Endothelial cell of umbilical vein (primary cell): ENCODE results near the gene YY1. TPM values are rescaled to one million over a fixed set of nuclear protein-coding genes. Genes with fewer than 3 reads are reported as not detected.

Experiments
- BruUV-seq: library from RNA; stranded (reverse); fragments of 400-500 nt; replicated peaks from 2 replicates; lab custom pipeline; 2021; lab: Mats Ljungman, UMichigan
- CTCF ChIA-PET: fragments of 300-600, 350-600 bp; sonication (Branson Sonifier 250); formaldehyde crosslinking; loops from one replicate; lab custom pipeline; 2021; ENCODE audit warnings: antibody characterized with exemption, inconsistent platforms; lab: Charles Lee
- POLR2A ChIA-PET: fragments of 300-600, 350-600 bp; sonication (Branson Sonifier 250); formaldehyde crosslinking; loops from one replicate; lab custom pipeline; 2021; ENCODE audit warnings: antibody characterized with exemption, inconsistent platforms; lab: Charles Lee
- DNase-seq: peaks from one replicate; pipeline ENCODE4 v3.0.0-alpha.2; 2011; ENCODE audit warnings: low read depth, low spot score
- FAIRE-seq: peaks from 2 replicates; lab custom pipeline; 2011; peaks lifted over from hg19 to GRCh38; lab: Jason Lieb, UNC
- H2AFZ ChIP-seq: 2 replicates; pipeline ENCODE4 v1.6.0; 2012; ENCODE audit warnings: low read depth, low read length, control low read depth, inconsistent platforms
- H3K27ac ChIP-seq: 2 replicates; pipeline ENCODE4 v1.5.1; 2011; ENCODE audit warnings: low read depth, mild to moderate bottlenecking, control low read depth, low read length, moderate library complexity; ENCODE audit not compliant: insufficient read depth
- H3K27me3 ChIP-seq, 2 experiments: 2 replicates each; pipeline versions ENCODE4 v1.6.0 to v1.6.1; 2011; ENCODE audit warnings: low read length in 2 of 2, mixed read lengths in 1 of 2; ENCODE audit not compliant: control insufficient read depth in 2 of 2, insufficient read depth in 2 of 2
- H3K36me3 ChIP-seq, 2 experiments: 2 replicates in 1 of 2; 3 replicates in 1 of 2; pipeline ENCODE4 v1.5.1; 2011; ENCODE audit warnings: low read length in 2 of 2, mild to moderate bottlenecking in 1 of 2, moderate library complexity in 1 of 2; ENCODE audit not compliant: control insufficient read depth in 2 of 2, insufficient read depth in 2 of 2; ENCODE audit errors: extremely low read depth in 1 of 2
- H3K4me1 ChIP-seq: 3 replicates; pipeline ENCODE4 v1.5.1; 2011; ENCODE audit warnings: mild to moderate bottlenecking, low read length; ENCODE audit not compliant: control insufficient read depth, insufficient read depth; ENCODE audit errors: extremely low read depth
- H3K4me2 ChIP-seq: 2 replicates; pipeline ENCODE4 v1.6.1; 2011; ENCODE audit warnings: low read length, control low read depth, mixed read lengths; ENCODE audit not compliant: insufficient read depth
- H3K4me3 ChIP-seq, 3 experiments: fragments of 200-600 bp in 1 of 3; sonication (generic), shearing (Covaris generic) in 1 of 3; replicated peaks in 1 of 3; 2 replicates each; pipeline ENCODE4 v1.5.1; 2011 to 2016; ENCODE audit warnings: control low read depth in 3 of 3, low read length in 3 of 3, mild to moderate bottlenecking in 2 of 3, inconsistent platforms in 1 of 3, low read depth in 1 of 3, moderate library complexity in 1 of 3; ENCODE audit not compliant: insufficient read depth in 1 of 3
- H3K79me2 ChIP-seq: 2 replicates; pipeline ENCODE4 v1.6.0; 2012; ENCODE audit warnings: low read length, inconsistent platforms; ENCODE audit not compliant: control insufficient read depth, insufficient read depth
- H3K9ac ChIP-seq: replicated peaks from 2 replicates; pipeline ENCODE3; 2011; ENCODE audit warnings: low read length, control low read depth; ENCODE audit not compliant: insufficient read depth; ENCODE audit errors: extremely low read depth
- H3K9me1 ChIP-seq: replicated peaks from 3 replicates; pipeline ENCODE4 v1.6.0; 2011; ENCODE audit warnings: mild to moderate bottlenecking, low read length; ENCODE audit not compliant: control insufficient read depth, insufficient read depth; ENCODE audit errors: extremely low read depth
- H3K9me3 ChIP-seq: replicated peaks from 2 replicates; pipeline ENCODE4 v1.5.1; 2012; ENCODE audit warnings: low read length, inconsistent platforms; ENCODE audit not compliant: control insufficient read depth, insufficient read depth
- H4K20me1 ChIP-seq: replicated peaks from 2 replicates; pipeline ENCODE3; 2011; ENCODE audit warnings: mild to moderate bottlenecking, low read length; ENCODE audit not compliant: control insufficient read depth, insufficient read depth; ENCODE audit errors: extremely low read depth
- EZH2 ChIP-seq: IDR thresholded peaks from 2 replicates; pipeline ENCODE4 v1.6.1; 2012; ENCODE audit warnings: borderline replicate concordance, low read depth, mild to moderate bottlenecking, moderate library complexity, low read length, inconsistent platforms; ENCODE audit not compliant: severe bottlenecking
- FOS ChIP-seq: IDR thresholded peaks from 2 replicates; pipeline ENCODE4 v1.6.1; 2011; ENCODE audit warnings: mild to moderate bottlenecking, low read length, moderate library complexity, borderline replicate concordance; ENCODE audit not compliant: insufficient read depth
- GATA2 ChIP-seq: IDR thresholded peaks from 2 replicates; pipeline ENCODE4 v1.7.0; 2011; ENCODE audit warnings: low read depth, mild to moderate bottlenecking, moderate library complexity, mixed read lengths, low read length; ENCODE audit not compliant: insufficient read length, insufficient read depth
- JUN ChIP-seq: IDR thresholded peaks from 2 replicates; pipeline ENCODE4 v1.6.1; 2011; ENCODE audit warnings: borderline replicate concordance, low read depth; ENCODE audit not compliant: insufficient read length, insufficient read depth
- MYC ChIP-seq: IDR thresholded peaks from one replicate; pipeline ENCODE4 v1.6.1; 2011; ENCODE audit warnings: mild to moderate bottlenecking, low read depth, low read length
- POLR2A ChIP-seq: IDR thresholded peaks from 2 replicates; pipeline ENCODE4 v1.6.1; 2012; ENCODE audit warnings: low read depth, mild to moderate bottlenecking, control low read depth, low read length
- POLR2AphosphoS5 ChIP-seq: IDR thresholded peaks from 2 replicates; pipeline ENCODE4 v1.6.1; 2012; ENCODE audit warnings: low read depth, mild to moderate bottlenecking, control low read depth, low read length, moderate library complexity; ENCODE audit not compliant: insufficient read depth
- dilution Hi-C: fragments of 300-500 bp; cut with MboI; formaldehyde crosslinking; loops from one replicate; pipeline ENCODE4 v1.15.0; 2019; ENCODE audit warnings: low sequenced_read_pairs; ENCODE audit not compliant: extremely low pct_ligation_motif_present
- intact Hi-C: fragments of 100-400 bp; cut with micrococcal nuclease; formaldehyde crosslinking; loops from one replicate; pipeline ENCODE4 v1.10.0; 2022
- polyA plus RNA-seq, 4 experiments: library from polyadenylated mRNA; depleted of rRNA in 3 of 4; stranded (reverse) in 3 of 4; unstranded in 1 of 4; fragments of >200 nt; gene quantifications; 2 replicates each; pipeline versions ENCODE4 v1.2.1 to v1.2.3, GENCODE V29; 2011 to 2012; ENCODE audit warnings: missing spikeins in 1 of 4
- total RNA-seq: library from RNA; stranded (reverse); gene quantifications from 2 replicates; pipeline ENCODE4 v1.2.3, GENCODE V29; 2021
- TF ChIP-seq, protein P1 (sequence below), 2 donors: IDR thresholded peaks; 1 replicate in 1 of 2; 2 replicates in 1 of 2; pipeline ENCODE4 v1.5.1; 2011; ENCODE audit warnings: low read length in 2 of 2, mild to moderate bottlenecking in 2 of 2, moderate library complexity in 2 of 2, control low read depth in 1 of 2, inconsistent platforms in 1 of 2, low read depth in 1 of 2; ENCODE audit not compliant: insufficient read depth in 1 of 2; ENCODE audit errors: extremely low read depth in 1 of 2
- TF ChIP-seq, protein P2 (sequence below): IDR thresholded peaks from 2 replicates; pipeline ENCODE4 v1.6.1; 2011; ENCODE audit not compliant: insufficient read depth, insufficient read length

YY1 gene
- total and polyA plus RNA-seq, 2 donors (not counting 3 experiments of a cell fraction or from before 2014, with no cell fraction given), result 23.5 to 78.6 TPM

DNA sequence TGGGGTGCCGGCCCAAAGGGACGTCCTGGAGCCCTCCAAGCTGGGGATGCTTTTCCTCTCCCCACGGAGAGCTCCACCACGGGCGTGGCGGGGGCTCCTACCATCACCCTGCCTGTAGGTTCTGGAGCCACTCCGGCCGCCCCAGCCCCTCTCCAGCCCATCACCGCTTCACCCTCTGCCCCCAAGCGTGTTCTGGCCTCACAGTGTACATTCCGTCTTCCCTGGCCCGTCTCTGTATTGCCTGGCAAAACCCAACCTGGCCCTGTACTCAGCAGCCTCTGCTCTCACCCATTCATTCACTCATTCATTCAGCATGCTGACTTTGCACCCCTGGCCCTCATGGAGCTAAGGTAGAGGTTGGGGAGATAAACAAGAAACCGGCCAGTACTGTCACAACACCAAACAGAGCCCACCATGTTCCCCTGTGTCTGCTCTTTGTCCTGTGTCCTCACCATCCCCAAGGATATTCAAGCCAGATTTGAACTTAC, 47.0 kb downstream of the YY1 start:
- no peaks in the 10 kb centered on the region for H4K20me1 ChIP-seq
- no peaks in the 10 kb centered on the region for H3K9me3 ChIP-seq
- H3K27ac ChIP-seq, result no peak overlapping the region
- FAIRE-seq, result no peak
- no peak for DNase-seq
- intact Hi-C loops (loop anchor here (1.0 kb wide), 3 partner anchors 19 to 91 kb away; no protein-coding TSS in a partner anchor), dilution Hi-C loops (no loop called here)
- H3K79me2 ChIP-seq, result peaks cover 7% of the 10 kb centered on the region
- BruUV-seq, result no TSS peak
- peaks cover 0 to 12% of the 10 kb centered on the region in 2 experiments for H3K36me3 ChIP-seq
- ChIA-PET CTCF (interaction anchor here (0.7 to 3.8 kb wide), 7 partner anchors 10 to 100 kb away, joined by 3 to 28 read pairs (median 3); no protein-coding TSS in a partner anchor), POLR2A (no interaction called here)
- H3K9ac ChIP-seq, result no peak overlapping the region
- H2AFZ ChIP-seq, result no peak overlapping the region
- peaks cover 2% of the 10 kb centered on the region for H3K4me1 ChIP-seq
- H3K4me3 ChIP-seq, result peak overlapping the region in 1 of 3 experiments; percentile 88
- TF ChIP-seq MYC (no peak), POLR2A (peak; percentile 36)
- no peaks in the 10 kb centered on the region for H3K9me1 ChIP-seq
- H3K27me3 ChIP-seq, result no peaks in the 10 kb centered on the region
- no peak overlapping the region for H3K4me2 ChIP-seq

DNA sequence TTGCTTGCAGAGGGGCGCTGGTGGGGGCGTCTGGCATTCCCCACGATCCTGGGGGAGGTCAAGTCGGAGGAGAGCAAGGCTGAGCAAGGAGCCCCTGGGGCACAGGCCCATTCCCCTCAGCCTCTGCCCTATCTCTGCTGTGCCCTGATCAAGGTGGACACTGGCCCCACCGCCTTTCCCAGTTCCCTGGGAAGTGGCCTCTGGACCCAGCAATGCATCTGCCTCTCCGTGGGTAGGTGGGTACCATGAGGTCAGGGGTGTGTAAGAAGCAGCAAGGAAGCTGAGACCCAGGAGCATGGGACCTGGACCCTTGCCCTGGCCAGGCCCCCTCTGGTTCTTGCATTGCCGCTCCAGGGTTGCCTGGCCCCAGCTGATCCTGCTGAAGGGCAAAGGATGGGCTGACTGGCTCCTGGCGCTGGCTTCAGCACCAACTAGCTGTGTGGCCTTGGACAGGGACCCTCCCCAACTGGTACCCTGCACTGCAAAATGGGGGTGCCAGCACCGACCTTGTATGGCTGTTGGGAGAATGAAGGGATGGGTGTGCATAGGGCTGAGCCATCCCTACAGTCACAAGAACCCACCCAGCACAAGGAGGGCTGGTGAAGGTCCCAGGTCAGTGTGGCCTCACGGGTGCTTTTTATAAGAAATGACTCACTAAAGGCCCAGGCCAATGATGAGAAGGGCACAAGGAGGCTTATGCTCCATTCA, 47.7 kb downstream of the YY1 start:
- Histone ChIP-seq H3K9ac (no peak overlapping the region), H3K79me2 (peaks cover 2% of the 10 kb centered on the region), H3K9me3 (no peaks in the 10 kb centered on the region), H3K9me1 (no peaks in the 10 kb centered on the region), H4K20me1 (no peaks in the 10 kb centered on the region), H2AFZ (no peak overlapping the region), H3K27me3 (no peaks in the 10 kb centered on the region), H3K4me1 (peaks cover 2% of the 10 kb centered on the region), H3K4me3 (no peak overlapping the region), H3K4me2 (no peak overlapping the region), H3K36me3 (peaks cover 0 to 16% of the 10 kb centered on the region in 2 experiments), H3K27ac (no peak overlapping the region)
- TF ChIP-seq, protein P1, sequence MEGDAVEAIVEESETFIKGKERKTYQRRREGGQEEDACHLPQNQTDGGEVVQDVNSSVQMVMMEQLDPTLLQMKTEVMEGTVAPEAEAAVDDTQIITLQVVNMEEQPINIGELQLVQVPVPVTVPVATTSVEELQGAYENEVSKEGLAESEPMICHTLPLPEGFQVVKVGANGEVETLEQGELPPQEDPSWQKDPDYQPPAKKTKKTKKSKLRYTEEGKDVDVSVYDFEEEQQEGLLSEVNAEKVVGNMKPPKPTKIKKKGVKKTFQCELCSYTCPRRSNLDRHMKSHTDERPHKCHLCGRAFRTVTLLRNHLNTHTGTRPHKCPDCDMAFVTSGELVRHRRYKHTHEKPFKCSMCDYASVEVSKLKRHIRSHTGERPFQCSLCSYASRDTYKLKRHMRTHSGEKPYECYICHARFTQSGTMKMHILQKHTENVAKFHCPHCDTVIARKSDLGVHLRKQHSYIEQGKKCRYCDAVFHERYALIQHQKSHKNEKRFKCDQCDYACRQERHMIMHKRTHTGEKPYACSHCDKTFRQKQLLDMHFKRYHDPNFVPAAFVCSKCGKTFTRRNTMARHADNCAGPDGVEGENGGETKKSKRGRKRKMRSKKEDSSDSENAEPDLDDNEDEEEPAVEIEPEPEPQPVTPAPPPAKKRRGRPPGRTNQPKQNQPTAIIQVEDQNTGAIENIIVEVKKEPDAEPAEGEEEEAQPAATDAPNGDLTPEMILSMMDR (IDR thresholded peaks at IDR 0.05; ENCODE audit: extremely low read depth in 1 of 2, insufficient read depth in 1 of 2, low read depth in 1 of 2, low read length in 2 of 2), result no peak
- TF ChIP-seq EZH2, result no peak
- TF ChIP-seq, protein P2, sequence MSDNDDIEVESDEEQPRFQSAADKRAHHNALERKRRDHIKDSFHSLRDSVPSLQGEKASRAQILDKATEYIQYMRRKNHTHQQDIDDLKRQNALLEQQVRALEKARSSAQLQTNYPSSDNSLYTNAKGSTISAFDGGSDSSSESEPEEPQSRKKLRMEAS, result no peak
- TF ChIP-seq GATA2, result no peak
- TF ChIP-seq JUN, result no peak
- TF ChIP-seq FOS, result no peak
- TF ChIP-seq POLR2AphosphoS5, result no peak
- TF ChIP-seq MYC, result no peak
- TF ChIP-seq POLR2A, result no peak
- DNase-seq (no peak), FAIRE-seq (no peak)
- intact Hi-C loops (no loop called here), dilution Hi-C loops (no loop called here)
- ChIA-PET POLR2A (no interaction called here), CTCF (interaction anchor here (0.9 to 3.8 kb wide), 3 partner anchors 10 to 99 kb away, joined by 3 to 28 read pairs (median 5); no protein-coding TSS in a partner anchor)
- BruUV-seq, result no TSS peak
